SK-N-SH (cell line): ENCODE results near the gene TRHDE.

Experiments
- CTCF ChIP-seq: fragments of 200-600 bp; sonication (generic); IDR thresholded peaks from 2 replicates; pipeline ENCODE4 v1.6.1; 2017; ENCODE audit warnings: antibody characterized with exemption, mild to moderate bottlenecking, moderate library complexity
- EP300 ChIP-seq, 2 experiments: IDR thresholded peaks; 2 replicates each; pipeline versions ENCODE4 v1.4.0 to v1.6.1; 2012; ENCODE audit warnings: borderline replicate concordance in 1 of 2, low read depth in 1 of 2, low read length in 1 of 2
- EZH2phosphoT487 ChIP-seq: fragments of 200-600 bp; sonication (generic); IDR thresholded peaks from 2 replicates; pipeline ENCODE4 v1.6.1; 2017; ENCODE audit warnings: low read depth, mixed run types, mild to moderate bottlenecking, antibody characterized with exemption, moderate library complexity, borderline replicate concordance
- FOXM1 ChIP-seq: IDR thresholded peaks from 2 replicates; pipeline ENCODE4 v1.4.0; 2012; ENCODE audit warnings: low read depth, mild to moderate bottlenecking
- GATA2 ChIP-seq: sonication (generic); formaldehyde crosslinking; IDR thresholded peaks from 2 replicates; pipeline ENCODE4 v1.5.0; 2020; ENCODE audit warnings: mild to moderate bottlenecking, missing genetic modification reagents
- MXI1 ChIP-seq: IDR thresholded peaks from 2 replicates; pipeline ENCODE4 v1.6.1; 2012; ENCODE audit warnings: mild to moderate bottlenecking, low read depth, low read length, improper control_type of control experiment
- NFIC ChIP-seq: IDR thresholded peaks from 2 replicates; pipeline ENCODE4 v1.4.0; 2012; ENCODE audit warnings: borderline replicate concordance
- NRF1 ChIP-seq: IDR thresholded peaks from 2 replicates; pipeline ENCODE4 v1.6.1; 2012; ENCODE audit warnings: low read depth, mild to moderate bottlenecking, low read length
- PBX3 ChIP-seq: IDR thresholded peaks from 2 replicates; pipeline ENCODE4; 2012
- POLR2AphosphoS5 ChIP-seq: IDR thresholded peaks from 2 replicates; pipeline ENCODE4 v1.6.1; 2012; ENCODE audit warnings: low read depth, low read length
- RFX5 ChIP-seq: IDR thresholded peaks from 2 replicates; pipeline ENCODE4 v1.6.1; 2012; ENCODE audit warnings: mild to moderate bottlenecking, improper control_type of control experiment, low read length
- SMC3 ChIP-seq: IDR thresholded peaks from 2 replicates; pipeline ENCODE4 v1.6.1; 2012; ENCODE audit warnings: low read depth, low read length, improper control_type of control experiment
- YY1 ChIP-seq: IDR thresholded peaks from 2 replicates; pipeline ENCODE4 v1.4.0; 2012; ENCODE audit warnings: low read depth, mild to moderate bottlenecking
- TF ChIP-seq, protein P1 (sequence below): IDR thresholded peaks from 2 replicates; pipeline ENCODE4 v1.4.0; 2012; ENCODE audit warnings: low read depth

- TF ChIP-seq, protein P1, sequence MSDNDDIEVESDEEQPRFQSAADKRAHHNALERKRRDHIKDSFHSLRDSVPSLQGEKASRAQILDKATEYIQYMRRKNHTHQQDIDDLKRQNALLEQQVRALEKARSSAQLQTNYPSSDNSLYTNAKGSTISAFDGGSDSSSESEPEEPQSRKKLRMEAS, result no peak
- TF ChIP-seq CTCF, result no peak
- no peak for TF ChIP-seq EP300 (IDR thresholded peaks at IDR 0.05; ENCODE audit: borderline replicate concordance in 1 of 2, low read depth in 1 of 2, low read length in 1 of 2)
- TF ChIP-seq RFX5, result no peak
- TF ChIP-seq GATA2 (CRISPR knock-in tag), result no peak
- TF ChIP-seq YY1, result no peak
- no peak for TF ChIP-seq SMC3
- no peak for TF ChIP-seq FOXM1
- no peak for TF ChIP-seq NRF1
- no peak for TF ChIP-seq MXI1
- TF ChIP-seq PBX3, result no peak
- TF ChIP-seq POLR2AphosphoS5, result no peak
- TF ChIP-seq NFIC, result no peak
- TF ChIP-seq EZH2phosphoT487, result no peak
Measured at GRCh38 chr12:72275526-72275925, 3.4 kb downstream of the TRHDE start.
